Spinal cord (tissue), 10 donors: Measurements from ENCODE around the gene UNC13C. TPM values are rescaled to one million over a fixed set of nuclear protein-coding genes. Genes with fewer than 3 reads are reported as not detected.

Experiments
- DNase-seq, 6 donors: peaks; one replicate each; pipeline versions ENCODE4 v3.0.0 to v3.0.0-alpha.2; 2013 to 2015; ENCODE audit warnings: low spot score in 6 of 6, low read depth in 4 of 6
- H3K27ac ChIP-seq: one replicate; pipeline ENCODE4 v1.5.1; 2013; ENCODE audit warnings: low read depth, low read length, control low read depth
- H3K27me3 ChIP-seq: one replicate; pipeline ENCODE4 v1.6.1; 2013; ENCODE audit warnings: low read length; ENCODE audit not compliant: control insufficient read depth, insufficient read depth
- H3K36me3 ChIP-seq: one replicate; pipeline ENCODE4 v1.6.1; 2013; ENCODE audit warnings: low read length; ENCODE audit not compliant: control insufficient read depth, insufficient read depth
- H3K4me1 ChIP-seq: one replicate; pipeline ENCODE4 v1.6.1; 2013; ENCODE audit warnings: low read length; ENCODE audit not compliant: control insufficient read depth, insufficient read depth
- H3K4me3 ChIP-seq: one replicate; pipeline ENCODE4 v1.5.1; 2013; ENCODE audit warnings: low read depth, low read length, control low read depth
- H3K9me3 ChIP-seq: one replicate; pipeline ENCODE4 v1.6.1; 2013; ENCODE audit warnings: low read length; ENCODE audit not compliant: control insufficient read depth, insufficient read depth
- WGBS: methylation state at CpG from one replicate; pipeline ENCODE4 v1.1.5; 2013; ENCODE audit warnings: missing lambda C conversion rate; ENCODE audit not compliant: insufficient coverage; 5-methylcytosine and 5-hydroxymethylcytosine counted together
- polyA plus RNA-seq, 2 donors: library from polyadenylated mRNA; unstranded; fragments of 120-200 nt; gene quantifications; one replicate each; pipeline ENCODE4 v1.2.1, GENCODE V29; 2013; ENCODE audit not compliant: insufficient read length in 2 of 2
- total RNA-seq, 2 donors: library from RNA; depleted of rRNA in 1 of 2; stranded (reverse); fragments of 120-200 nt in 1 of 2; fragments of >200 nt in 1 of 2; gene quantifications; one replicate each; pipeline versions ENCODE4 v1.2.3 to v1.2.4, GENCODE V29; 2013 to 2014
- donor health status: healthy.

The UNC13C gene
- total and polyA plus RNA-seq, 4 donors = 8.3 to 27.5 (median 13.5) TPM

GRCh38 chr15:54456413-54456812 is 478.2 kb downstream of the UNC13C start:
- H3K4me1 ChIP-seq = no peaks in the 10 kb centered on the region
- WGBS = no CpG with 5 or more reads among the region's 1 CpG
- no peak overlapping the region for H3K4me3 ChIP-seq

GRCh38 chr15:54462511-54462913 is 484.3 kb downstream of the UNC13C start:
- WGBS = 97% methylated on average over 17 of the region's 17 CpGs

More at GRCh38 chr15:54456413-54456812, 478.2 kb downstream of the UNC13C start:
- no peak overlapping the region for H3K27ac ChIP-seq
- peaks cover 8% of the 10 kb centered on the region for H3K9me3 ChIP-seq
- H3K27me3 ChIP-seq = no peaks in the 10 kb centered on the region
- DNase-seq = no peak
- no peaks in the 10 kb centered on the region for H3K36me3 ChIP-seq

DNA sequence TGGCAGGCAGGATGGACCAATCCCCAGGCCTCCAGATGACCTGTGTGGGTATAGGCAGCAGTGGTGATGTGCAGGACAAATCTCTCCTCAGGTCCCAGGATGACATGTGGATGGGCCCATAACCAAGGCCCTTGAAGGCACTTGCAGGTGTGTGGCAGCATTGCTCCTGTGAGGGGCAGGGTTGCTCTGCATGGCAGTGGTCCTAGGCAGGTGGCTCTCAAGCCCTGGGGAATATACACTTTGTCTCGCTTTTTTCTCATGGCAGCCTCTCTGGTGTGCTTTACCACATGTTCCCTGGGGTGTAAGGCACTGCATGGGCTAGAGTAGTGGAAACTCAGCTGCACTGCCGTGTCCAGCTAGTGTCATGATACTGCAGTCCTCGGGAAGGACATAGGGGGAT is 503.6 kb downstream of the UNC13C start:
- H3K27ac ChIP-seq = no peak overlapping the region
- H3K4me1 ChIP-seq = no peaks in the 10 kb centered on the region
- no peaks in the 10 kb centered on the region for H3K27me3 ChIP-seq
- no peak overlapping the region for H3K4me3 ChIP-seq
- H3K36me3 ChIP-seq = no peaks in the 10 kb centered on the region
- no peak for DNase-seq
- H3K9me3 ChIP-seq = no peaks in the 10 kb centered on the region
- WGBS = 66% methylated on average over 3 of the region's 3 CpGs

More at GRCh38 chr15:54462511-54462913, 484.3 kb downstream of the UNC13C start:
- no peak overlapping the region for H3K4me3 ChIP-seq
- no peaks in the 10 kb centered on the region for H3K4me1 ChIP-seq
- DNase-seq = no peak
- no peaks in the 10 kb centered on the region for H3K27me3 ChIP-seq
- no peaks in the 10 kb centered on the region for H3K36me3 ChIP-seq
- peaks cover 4% of the 10 kb centered on the region for H3K9me3 ChIP-seq
- no peak overlapping the region for H3K27ac ChIP-seq

DNA sequence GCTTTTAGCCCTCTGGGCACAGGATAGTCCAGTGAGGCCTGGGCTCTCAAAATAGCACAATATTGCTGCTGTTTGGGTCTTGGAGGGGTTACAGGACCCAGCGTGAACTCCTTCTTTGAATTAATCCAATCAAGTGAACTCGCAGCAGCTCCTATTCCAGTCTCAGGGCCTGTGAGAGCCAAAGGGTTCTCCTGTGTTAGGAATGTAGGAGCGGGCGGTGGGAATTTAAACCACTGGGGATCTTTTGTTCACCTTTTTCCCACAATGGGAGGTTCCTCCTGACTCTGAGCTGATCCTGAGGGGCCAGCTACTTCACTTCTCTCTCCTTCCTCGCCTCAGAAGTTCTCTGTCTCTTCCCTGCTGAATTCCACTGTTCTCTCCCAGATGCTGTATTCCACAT is 504.0 kb downstream of the UNC13C start:
- H3K4me1 ChIP-seq = no peaks in the 10 kb centered on the region
- no peaks in the 10 kb centered on the region for H3K36me3 ChIP-seq
- no peaks in the 10 kb centered on the region for H3K27me3 ChIP-seq
- WGBS = no CpG with 5 or more reads among the region's 5 CpGs
- no peaks in the 10 kb centered on the region for H3K9me3 ChIP-seq
- no peak overlapping the region for H3K4me3 ChIP-seq
- no peak overlapping the region for H3K27ac ChIP-seq
- DNase-seq = no peak

GRCh38 chr15:54500330-54500729 is 522.1 kb downstream of the UNC13C start:
- Histone ChIP-seq H3K4me1 (no peaks in the 10 kb centered on the region), H3K4me3 (no peak overlapping the region), H3K9me3 (no peaks in the 10 kb centered on the region), H3K36me3 (no peaks in the 10 kb centered on the region), H3K27me3 (no peaks in the 10 kb centered on the region), H3K27ac (no peak overlapping the region)
- WGBS = 50% methylated on average over 1 of the region's 2 CpGs
- DNase-seq = no peak

DNA sequence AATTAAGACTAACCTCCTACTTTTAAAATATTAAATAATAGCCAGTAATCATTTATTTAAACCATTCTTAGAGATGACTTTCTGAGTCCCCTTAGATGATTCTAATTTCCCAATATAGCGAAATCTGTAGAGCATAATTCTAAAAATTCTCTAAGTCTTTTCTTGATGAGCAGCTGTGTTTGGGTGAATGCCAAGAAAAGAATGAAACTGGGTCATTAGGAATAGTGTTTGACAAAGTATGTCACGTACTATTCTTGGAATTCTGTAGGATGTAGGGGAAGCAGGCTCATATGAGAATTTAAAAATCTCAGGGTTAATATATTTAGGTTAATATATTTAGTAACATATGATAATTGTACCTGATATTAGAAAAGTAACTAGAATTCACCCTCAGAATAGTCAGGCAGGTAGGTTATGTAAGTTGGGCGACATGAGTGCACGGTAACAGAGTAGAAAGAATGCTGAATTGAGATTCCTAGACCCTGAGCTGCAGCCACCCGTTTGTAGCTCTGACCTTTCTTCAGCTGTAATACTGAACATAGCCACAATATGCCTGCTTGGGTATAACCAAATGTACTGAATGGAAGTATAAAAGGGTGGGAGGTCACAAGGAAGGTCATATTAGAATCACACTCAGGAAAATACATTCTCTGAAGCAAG is 524.3 kb downstream of the UNC13C start:
- Histone ChIP-seq H3K4me1 (no peaks in the 10 kb centered on the region), H3K27me3 (no peaks in the 10 kb centered on the region), H3K4me3 (no peak overlapping the region), H3K36me3 (no peaks in the 10 kb centered on the region), H3K27ac (no peak overlapping the region), H3K9me3 (no peaks in the 10 kb centered on the region)
- peak in 2 of 6 donors; percentile 18 to 19 for DNase-seq
- WGBS = 80% methylated on average over 1 of the region's 5 CpGs

- Histone ChIP-seq H3K27ac (no peak overlapping the region), H3K4me3 (no peak overlapping the region), H3K9me3 (no peaks in the 10 kb centered on the region), H3K36me3 (no peaks in the 10 kb centered on the region), H3K4me1 (no peaks in the 10 kb centered on the region), H3K27me3 (no peaks in the 10 kb centered on the region)
- DNase-seq = no peak
- 100% methylated on average over 1 of the region's 1 CpG for WGBS
Measured at GRCh38 chr15:54504695-54505094, 526.5 kb downstream of the UNC13C start.

GRCh38 chr15:54506977-54507524 is 528.8 kb downstream of the UNC13C start:
- no peaks in the 10 kb centered on the region for H3K9me3 ChIP-seq
- no peaks in the 10 kb centered on the region for H3K4me1 ChIP-seq
- H3K4me3 ChIP-seq = no peak overlapping the region
- no peaks in the 10 kb centered on the region for H3K27me3 ChIP-seq
- no peaks in the 10 kb centered on the region for H3K36me3 ChIP-seq
- H3K27ac ChIP-seq = no peak overlapping the region
- no peak for DNase-seq

GRCh38 chr15:54514601-54515000 is 536.4 kb downstream of the UNC13C start:
- H3K4me1 ChIP-seq = no peaks in the 10 kb centered on the region
- no peaks in the 10 kb centered on the region for H3K9me3 ChIP-seq
- no peaks in the 10 kb centered on the region for H3K36me3 ChIP-seq
- H3K27me3 ChIP-seq = no peaks in the 10 kb centered on the region
- no peak overlapping the region for H3K27ac ChIP-seq
- H3K4me3 ChIP-seq = no peak overlapping the region
- peak in 1 of 6 donors; percentile 77 for DNase-seq
- WGBS = 50% methylated on average over 1 of the region's 2 CpGs
